ENCODE data around the gene CCDC32.

GRCh38 chr15:40578892-40579291 is 14.1 kb upstream of the CCDC32 start:
- no peak for TF ChIP-seq CTCF (conservative IDR thresholded peaks at IDR 0.05)
- TF ChIP-seq ZFX (IDR thresholded peaks at IDR 0.05), result no peak
